ENCODE data around the gene GPR143. TPM values are rescaled to one million over a fixed set of nuclear protein-coding genes. Genes with fewer than 3 reads are reported as not detected.

GPR143 gene
- total and polyA plus RNA-seq, 4 donors, result 0.45 to 0.50 TPM; not detected in 2

GRCh38 chrX:9730078-9730477 lies 35.6 kb downstream of the GPR143 start:
- ATAC-seq (ENCODE audit: low FRiP score), result no peak
- WGBS, 2 donors, result 84 to 93% methylated on average over 3 of the region's 3 CpGs
- Histone ChIP-seq H3K9me3 (ENCODE audit: control insufficient read depth, low read length) (peaks cover 1% of the 10 kb centered on the region), H3K4me1 (ENCODE audit: control insufficient read depth in 1 of 2, insufficient read depth in 2 of 2, low read length in 2 of 2) (no peaks in the 10 kb centered on the region), H3K27ac (ENCODE audit: low read depth in 1 of 2, low read length in 2 of 2) (no peak overlapping the region), H3K36me3 (ENCODE audit: control insufficient read depth in 1 of 2, insufficient read depth in 2 of 2, low read length in 1 of 2) (no peaks in the 10 kb centered on the region), H3K4me3 (ENCODE audit: low read length in 2 of 2) (no peak overlapping the region), H3K27me3 (ENCODE audit: control insufficient read depth in 1 of 2, insufficient read depth in 2 of 2, low read length in 1 of 2) (no peaks in the 10 kb centered on the region)
- DNase-seq, result no peak
- intact Hi-C loops (cut with DNase I), result no loop called here

- peaks cover 1% of the 10 kb centered on the region for H3K9me3 ChIP-seq (ENCODE audit: control insufficient read depth, low read length)
Observed at GRCh38 chrX:9729171-9729885, 36.3 kb downstream of the GPR143 start.

GRCh38 chrX:9728261-9728660 lies 37.4 kb downstream of the GPR143 start:
- Histone ChIP-seq H3K4me1 (ENCODE audit: control insufficient read depth in 1 of 2, insufficient read depth in 2 of 2, low read length in 2 of 2) (no peaks in the 10 kb centered on the region), H3K9me3 (ENCODE audit: control insufficient read depth, low read length) (peaks cover 1% of the 10 kb centered on the region), H3K36me3 (ENCODE audit: control insufficient read depth in 1 of 2, insufficient read depth in 2 of 2, low read length in 1 of 2) (no peaks in the 10 kb centered on the region), H3K27ac (ENCODE audit: low read depth in 1 of 2, low read length in 2 of 2) (no peak overlapping the region), H3K27me3 (ENCODE audit: control insufficient read depth in 1 of 2, insufficient read depth in 2 of 2, low read length in 1 of 2) (no peaks in the 10 kb centered on the region), H3K4me3 (ENCODE audit: low read length in 2 of 2) (no peak overlapping the region)
- 84 to 96% methylated on average over 3 of the region's 3 CpGs for WGBS, 2 donors
- ATAC-seq (ENCODE audit: low FRiP score) (no peak), DNase-seq (no peak)
- intact Hi-C loops (cut with DNase I), result no loop called here

More at GRCh38 chrX:9729171-9729885, 36.3 kb downstream of the GPR143 start:
- ATAC-seq (ENCODE audit: low FRiP score) (no peak), DNase-seq (no peak)
- Histone ChIP-seq H3K4me3 (ENCODE audit: low read length in 2 of 2) (no peak overlapping the region), H3K4me1 (ENCODE audit: control insufficient read depth in 1 of 2, insufficient read depth in 2 of 2, low read length in 2 of 2) (no peaks in the 10 kb centered on the region), H3K36me3 (ENCODE audit: control insufficient read depth in 1 of 2, insufficient read depth in 2 of 2, low read length in 1 of 2) (no peaks in the 10 kb centered on the region), H3K27me3 (ENCODE audit: control insufficient read depth in 1 of 2, insufficient read depth in 2 of 2, low read length in 1 of 2) (no peaks in the 10 kb centered on the region), H3K27ac (ENCODE audit: low read depth in 1 of 2, low read length in 2 of 2) (no peak overlapping the region)
- intact Hi-C loops (cut with DNase I), result no loop called here
- 55 to 58% methylated on average over 5 of the region's 5 CpGs for WGBS, 2 donors

GRCh38 chrX:9724711-9725110 lies 40.9 kb downstream of the GPR143 start:
- Histone ChIP-seq H3K36me3 (ENCODE audit: control insufficient read depth in 1 of 2, insufficient read depth in 2 of 2, low read length in 1 of 2) (no peaks in the 10 kb centered on the region), H3K4me3 (ENCODE audit: low read length in 2 of 2) (no peak overlapping the region), H3K4me1 (ENCODE audit: control insufficient read depth in 1 of 2, insufficient read depth in 2 of 2, low read length in 2 of 2) (no peaks in the 10 kb centered on the region), H3K27me3 (ENCODE audit: control insufficient read depth in 1 of 2, insufficient read depth in 2 of 2, low read length in 1 of 2) (no peaks in the 10 kb centered on the region), H3K9me3 (ENCODE audit: control insufficient read depth, low read length) (peaks cover 5% of the 10 kb centered on the region), H3K27ac (ENCODE audit: low read depth in 1 of 2, low read length in 2 of 2) (no peak overlapping the region)
- DNase-seq (no peak), ATAC-seq (ENCODE audit: low FRiP score) (no peak)
- intact Hi-C loops (cut with DNase I), result no loop called here
- WGBS, 2 donors, result 37 to 46% methylated on average over 2 of the region's 2 CpGs

- H3K36me3 ChIP-seq (ENCODE audit: control insufficient read depth in 1 of 2, insufficient read depth in 2 of 2, low read length in 1 of 2), result peaks cover 0 to 4% of the 10 kb centered on the region in 2 donors
- 96 to 98% methylated on average over 21 of the region's 21 CpGs for WGBS, 2 donors
- ATAC-seq (ENCODE audit: low FRiP score), result no peak
Observed at GRCh38 chrX:9717376-9717775, 48.3 kb downstream of the GPR143 start.

GRCh38 chrX:9710332-9710731 lies 55.3 kb downstream of the GPR143 start:
- DNase-seq (no peak), ATAC-seq (ENCODE audit: low FRiP score) (no peak)
- no peaks in the 10 kb centered on the region for H3K9me3 ChIP-seq (ENCODE audit: control insufficient read depth, low read length)
- no peak overlapping the region for H3K27ac ChIP-seq (ENCODE audit: low read depth in 1 of 2, low read length in 2 of 2)
- H3K36me3 ChIP-seq (ENCODE audit: control insufficient read depth in 1 of 2, insufficient read depth in 2 of 2, low read length in 1 of 2), result peaks cover 0 to 5% of the 10 kb centered on the region in 2 donors
- no peak overlapping the region for H3K4me3 ChIP-seq (ENCODE audit: low read length in 2 of 2)
- intact Hi-C loops (cut with DNase I), result no loop called here
- no peaks in the 10 kb centered on the region for H3K27me3 ChIP-seq (ENCODE audit: control insufficient read depth in 1 of 2, insufficient read depth in 2 of 2, low read length in 1 of 2)
- WGBS, 2 donors, result 85 to 87% methylated on average over 8 of the region's 8 CpGs
- no peaks in the 10 kb centered on the region for H3K4me1 ChIP-seq (ENCODE audit: control insufficient read depth in 1 of 2, insufficient read depth in 2 of 2, low read length in 2 of 2)

More at GRCh38 chrX:9717376-9717775, 48.3 kb downstream of the GPR143 start:
- intact Hi-C loops (cut with DNase I), result no loop called here
- Histone ChIP-seq H3K4me1 (ENCODE audit: control insufficient read depth in 1 of 2, insufficient read depth in 2 of 2, low read length in 2 of 2) (no peaks in the 10 kb centered on the region), H3K27me3 (ENCODE audit: control insufficient read depth in 1 of 2, insufficient read depth in 2 of 2, low read length in 1 of 2) (no peaks in the 10 kb centered on the region), H3K4me3 (ENCODE audit: low read length in 2 of 2) (no peak overlapping the region), H3K27ac (ENCODE audit: low read depth in 1 of 2, low read length in 2 of 2) (no peak overlapping the region), H3K9me3 (ENCODE audit: control insufficient read depth, low read length) (no peaks in the 10 kb centered on the region)
- no peak for DNase-seq

GRCh38 chrX:9708923-9709553 lies 56.6 kb downstream of the GPR143 start:
- DNase-seq (peak; percentile 89 to 94), ATAC-seq (ENCODE audit: low FRiP score) (peak; percentile 82)
- Histone ChIP-seq H3K27ac (ENCODE audit: low read depth in 1 of 2, low read length in 2 of 2) (no peak overlapping the region), H3K27me3 (ENCODE audit: control insufficient read depth in 1 of 2, insufficient read depth in 2 of 2, low read length in 1 of 2) (no peaks in the 10 kb centered on the region), H3K9me3 (ENCODE audit: control insufficient read depth, low read length) (no peaks in the 10 kb centered on the region), H3K4me1 (ENCODE audit: control insufficient read depth in 1 of 2, insufficient read depth in 2 of 2, low read length in 2 of 2) (no peaks in the 10 kb centered on the region), H3K36me3 (ENCODE audit: control insufficient read depth in 1 of 2, insufficient read depth in 2 of 2, low read length in 1 of 2) (peaks cover 0 to 5% of the 10 kb centered on the region in 2 donors), H3K4me3 (ENCODE audit: low read length in 2 of 2) (no peak overlapping the region)
- 27 to 29% methylated on average over 17 of the region's 17 CpGs for WGBS, 2 donors
- intact Hi-C loops (cut with DNase I), result loop anchor here (5.0 to 10.0 kb wide), 7 partner anchors 242 to 962 kb away; partner anchors contain the start of gene TBL1X (in 1 of the 2)

- ATAC-seq (ENCODE audit: low FRiP score), result no peak
- intact Hi-C loops (cut with DNase I), result loop anchor here (5.0 to 10.0 kb wide), 7 partner anchors 241 to 961 kb away; partner anchors contain the start of gene TBL1X (in 1 of the 2)
- H3K4me3 ChIP-seq (ENCODE audit: low read length in 2 of 2), result no peak overlapping the region
- no peaks in the 10 kb centered on the region for H3K9me3 ChIP-seq (ENCODE audit: control insufficient read depth, low read length)
- no peak overlapping the region for H3K27ac ChIP-seq (ENCODE audit: low read depth in 1 of 2, low read length in 2 of 2)
- peaks cover 0 to 5% of the 10 kb centered on the region in 2 donors for H3K36me3 ChIP-seq (ENCODE audit: control insufficient read depth in 1 of 2, insufficient read depth in 2 of 2, low read length in 1 of 2)
- 93 to 94% methylated on average over 10 of the region's 10 CpGs for WGBS, 2 donors
- H3K27me3 ChIP-seq (ENCODE audit: control insufficient read depth in 1 of 2, insufficient read depth in 2 of 2, low read length in 1 of 2), result no peaks in the 10 kb centered on the region
- no peaks in the 10 kb centered on the region for H3K4me1 ChIP-seq (ENCODE audit: control insufficient read depth in 1 of 2, insufficient read depth in 2 of 2, low read length in 2 of 2)
- DNase-seq, result peak in 1 of 2 donors; percentile 58
Observed at GRCh38 chrX:9708086-9708485, 57.6 kb downstream of the GPR143 start.

Data from aorta (tissue), 5 donors.